DND-41 (cell line): Measurements from ENCODE around the gene RICTOR.
"Not testable (repeated sequence)": the region's sequence is repeated elsewhere in the genome, so short reads cannot be mapped to it uniquely, and the experiment has no call there.

ENCODE experiments used
- ATAC-seq: fragments of 200-7000 bp; cut with Tn5 transposase; 3 replicates; pipeline ENCODE4 v1.9.1; 2021; ENCODE audit warnings: low read depth; ENCODE audit not compliant: insufficient read depth
- DNase-seq: peaks from one replicate; pipeline ENCODE4 v3.0.0-alpha.2; 2020
- H2AFZ ChIP-seq: 2 replicates; pipeline ENCODE4 v1.6.0; 2012; ENCODE audit warnings: low read depth, low read length
- H3K27ac ChIP-seq: 2 replicates; pipeline ENCODE4 v1.5.1; 2012; ENCODE audit warnings: low read length, inconsistent platforms
- H3K27me3 ChIP-seq: fragments of 200-600 bp; sonication (generic); 2 replicates; pipeline ENCODE4 v1.6.0; 2012; ENCODE audit warnings: low read length, mild to moderate bottlenecking, inconsistent platforms; ENCODE audit not compliant: insufficient read depth, poor library complexity
- H3K36me3 ChIP-seq: 2 replicates; pipeline ENCODE4 v1.5.1; 2012; ENCODE audit warnings: low read length, inconsistent platforms; ENCODE audit not compliant: insufficient read depth
- H3K4me1 ChIP-seq: 2 replicates; pipeline ENCODE4 v1.5.1; 2012; ENCODE audit warnings: mild to moderate bottlenecking, low read length; ENCODE audit not compliant: insufficient read depth
- H3K4me2 ChIP-seq: 2 replicates; pipeline ENCODE4 v1.6.0; 2012; ENCODE audit warnings: mild to moderate bottlenecking, moderate library complexity, low read length, inconsistent platforms; ENCODE audit not compliant: insufficient read depth
- H3K4me3 ChIP-seq, 2 experiments: fragments of 200-600 bp in 1 of 2; shearing (Covaris generic) in 1 of 2; 2 replicates each; pipeline ENCODE4 v1.5.1; 2012 to 2016; ENCODE audit warnings: inconsistent platforms in 2 of 2, low read length in 2 of 2, mild to moderate bottlenecking in 2 of 2, low read depth in 1 of 2, moderate library complexity in 1 of 2
- H3K79me2 ChIP-seq: 2 replicates; pipeline ENCODE4 v1.6.0; 2012; ENCODE audit warnings: low read length, inconsistent platforms; ENCODE audit not compliant: insufficient read depth
- H3K9ac ChIP-seq: 2 replicates; pipeline ENCODE4 v1.6.0; 2012; ENCODE audit warnings: low read depth, mild to moderate bottlenecking, inconsistent platforms, low read length, moderate library complexity
- H3K9me3 ChIP-seq: 2 replicates; pipeline ENCODE4 v1.5.1; 2012; ENCODE audit warnings: low read length, moderate library complexity, mild to moderate bottlenecking, inconsistent platforms; ENCODE audit not compliant: insufficient read depth, severe bottlenecking
- H4K20me1 ChIP-seq: 2 replicates; pipeline ENCODE4 v1.6.0; 2012; ENCODE audit warnings: low read length; ENCODE audit not compliant: insufficient read depth
- EZH2 ChIP-seq: IDR thresholded peaks from 3 replicates; pipeline ENCODE4 v1.6.1; 2012; ENCODE audit warnings: borderline replicate concordance, low read depth, mild to moderate bottlenecking, moderate library complexity, low read length, inconsistent platforms; ENCODE audit not compliant: severe bottlenecking
- TF ChIP-seq, protein P1 (sequence below): IDR thresholded peaks from 2 replicates; pipeline ENCODE4 v1.5.1; 2012; ENCODE audit warnings: borderline replicate concordance, low read length, moderate library complexity, mild to moderate bottlenecking; ENCODE audit not compliant: poor library complexity, severe bottlenecking; ENCODE audit errors: extremely low read depth

The RICTOR gene

DNA sequence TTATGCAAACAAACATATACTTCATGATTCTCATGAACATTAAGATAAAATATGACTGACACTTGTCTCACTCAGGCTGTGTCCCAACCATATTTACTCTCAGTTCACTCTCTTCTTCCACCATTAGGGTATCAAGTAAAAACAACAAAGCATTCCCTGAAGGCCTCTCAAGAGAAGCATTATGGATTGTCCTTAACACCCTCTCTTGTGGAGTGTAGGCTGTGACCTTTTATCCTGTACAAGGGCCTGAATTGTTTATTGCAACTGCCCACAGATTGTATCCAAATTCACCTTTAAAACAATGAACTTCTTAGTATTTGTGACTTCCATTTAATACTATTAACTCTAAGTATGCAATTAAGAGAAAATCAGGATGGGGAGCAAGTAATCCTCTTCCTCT lies 78.1 kb downstream of the RICTOR start:
- peaks cover 49% of the 10 kb centered on the region for H3K36me3 ChIP-seq
- H3K9me3 ChIP-seq = peaks cover 2% of the 10 kb centered on the region
- DNase-seq (no peak), ATAC-seq (no peak)
- H3K9ac ChIP-seq = no peak overlapping the region
- no peaks in the 10 kb centered on the region for H3K27me3 ChIP-seq
- no peak overlapping the region for H2AFZ ChIP-seq
- no peaks in the 10 kb centered on the region; the same call in 1 of the 2 replicates for H4K20me1 ChIP-seq
- H3K4me1 ChIP-seq = no peaks in the 10 kb centered on the region
- H3K4me3 ChIP-seq = no peak overlapping the region
- TF ChIP-seq EZH2 = no peak
- TF ChIP-seq, protein P1, sequence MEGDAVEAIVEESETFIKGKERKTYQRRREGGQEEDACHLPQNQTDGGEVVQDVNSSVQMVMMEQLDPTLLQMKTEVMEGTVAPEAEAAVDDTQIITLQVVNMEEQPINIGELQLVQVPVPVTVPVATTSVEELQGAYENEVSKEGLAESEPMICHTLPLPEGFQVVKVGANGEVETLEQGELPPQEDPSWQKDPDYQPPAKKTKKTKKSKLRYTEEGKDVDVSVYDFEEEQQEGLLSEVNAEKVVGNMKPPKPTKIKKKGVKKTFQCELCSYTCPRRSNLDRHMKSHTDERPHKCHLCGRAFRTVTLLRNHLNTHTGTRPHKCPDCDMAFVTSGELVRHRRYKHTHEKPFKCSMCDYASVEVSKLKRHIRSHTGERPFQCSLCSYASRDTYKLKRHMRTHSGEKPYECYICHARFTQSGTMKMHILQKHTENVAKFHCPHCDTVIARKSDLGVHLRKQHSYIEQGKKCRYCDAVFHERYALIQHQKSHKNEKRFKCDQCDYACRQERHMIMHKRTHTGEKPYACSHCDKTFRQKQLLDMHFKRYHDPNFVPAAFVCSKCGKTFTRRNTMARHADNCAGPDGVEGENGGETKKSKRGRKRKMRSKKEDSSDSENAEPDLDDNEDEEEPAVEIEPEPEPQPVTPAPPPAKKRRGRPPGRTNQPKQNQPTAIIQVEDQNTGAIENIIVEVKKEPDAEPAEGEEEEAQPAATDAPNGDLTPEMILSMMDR = no peak
- peaks cover 38% of the 10 kb centered on the region for H3K79me2 ChIP-seq
- no peak overlapping the region for H3K27ac ChIP-seq
- H3K4me2 ChIP-seq = no peak overlapping the region

DNA sequence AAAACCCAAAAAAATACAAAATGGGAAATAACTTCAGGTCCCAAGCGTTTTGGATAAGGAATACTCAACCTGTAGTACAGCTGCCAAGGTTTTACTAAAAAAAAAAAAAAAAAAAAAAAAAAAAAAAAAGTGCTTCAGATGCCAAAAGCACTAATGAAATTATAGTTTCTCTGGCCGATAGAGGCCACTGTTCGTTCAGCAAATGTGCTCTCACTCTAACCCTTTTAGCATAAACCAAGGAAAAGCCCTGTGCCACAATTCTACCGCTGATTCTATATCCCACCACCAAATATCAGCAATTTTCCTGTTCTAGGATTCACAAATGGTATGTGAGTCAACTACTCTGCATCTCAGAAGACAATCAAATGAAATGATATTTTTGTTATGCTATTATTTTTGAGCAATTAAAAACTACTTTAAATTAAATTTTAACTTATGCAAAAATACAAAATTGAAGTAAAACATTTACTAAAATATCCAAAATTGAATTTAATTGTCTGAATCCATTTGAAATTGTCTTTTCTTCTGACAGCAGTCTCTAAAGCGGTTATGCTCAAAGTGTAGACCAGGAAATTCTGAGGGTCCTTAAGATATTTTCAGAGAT lies 79.8 kb downstream of the RICTOR start:
- H3K4me1 ChIP-seq = no peaks in the 10 kb centered on the region
- DNase-seq (no peak), ATAC-seq (peak; percentile 35; the same call in 1 of the 3 replicates)
- H3K9ac ChIP-seq = no peak overlapping the region
- no peaks in the 10 kb centered on the region for H3K27me3 ChIP-seq
- no peak overlapping the region for H3K4me2 ChIP-seq
- H2AFZ ChIP-seq = no peak overlapping the region
- no peak overlapping the region for H3K4me3 ChIP-seq
- no peak overlapping the region for H3K27ac ChIP-seq
- peaks cover 2% of the 10 kb centered on the region for H3K9me3 ChIP-seq
- H4K20me1 ChIP-seq = no peaks in the 10 kb centered on the region; the same call in 1 of the 2 replicates
- peaks cover 34% of the 10 kb centered on the region for H3K79me2 ChIP-seq
- no peak for TF ChIP-seq EZH2
- TF ChIP-seq, protein P1 = no peak
- peaks cover 56% of the 10 kb centered on the region for H3K36me3 ChIP-seq

DNA sequence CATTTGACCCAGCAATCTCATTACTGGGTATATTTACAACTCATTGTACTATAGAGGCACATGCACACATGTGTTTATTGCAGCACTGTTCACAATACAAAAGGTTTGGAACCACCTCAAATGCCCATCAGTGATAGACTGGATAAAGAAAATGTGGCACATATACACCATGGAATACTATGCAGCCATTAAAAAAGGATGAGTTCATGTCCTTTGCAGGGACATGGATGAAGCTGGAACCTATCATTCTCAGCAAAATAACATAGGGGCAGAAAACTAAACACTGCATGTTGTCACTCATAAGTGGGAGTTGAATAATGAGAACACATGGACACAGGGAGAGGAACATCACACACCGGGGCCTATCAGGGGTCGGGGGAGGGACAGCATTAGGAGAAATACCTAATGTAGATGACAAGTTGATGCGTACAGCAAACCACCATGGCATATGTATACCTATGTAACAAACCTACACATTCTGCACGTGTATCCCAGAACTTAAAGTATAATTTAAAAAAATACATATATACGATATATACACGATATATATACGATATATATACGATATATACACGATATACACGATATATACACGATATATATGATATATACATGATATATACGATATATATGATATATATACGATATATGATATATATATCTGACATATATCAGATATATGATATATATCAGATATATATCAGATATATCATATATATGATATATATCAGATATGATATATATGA lies 84.1 kb downstream of the RICTOR start:
- DNase-seq, H3K4me2 ChIP-seq, H2AFZ ChIP-seq, H3K4me3 ChIP-seq, H3K4me1 ChIP-seq, ATAC-seq, H3K9ac ChIP-seq, H4K20me1 ChIP-seq, H3K27me3 ChIP-seq, H3K27ac ChIP-seq, H3K9me3 ChIP-seq: not testable (repeated sequence)
- peaks cover 13% of the 10 kb centered on the region for H3K79me2 ChIP-seq
- peaks cover 45% of the 10 kb centered on the region for H3K36me3 ChIP-seq

DNA sequence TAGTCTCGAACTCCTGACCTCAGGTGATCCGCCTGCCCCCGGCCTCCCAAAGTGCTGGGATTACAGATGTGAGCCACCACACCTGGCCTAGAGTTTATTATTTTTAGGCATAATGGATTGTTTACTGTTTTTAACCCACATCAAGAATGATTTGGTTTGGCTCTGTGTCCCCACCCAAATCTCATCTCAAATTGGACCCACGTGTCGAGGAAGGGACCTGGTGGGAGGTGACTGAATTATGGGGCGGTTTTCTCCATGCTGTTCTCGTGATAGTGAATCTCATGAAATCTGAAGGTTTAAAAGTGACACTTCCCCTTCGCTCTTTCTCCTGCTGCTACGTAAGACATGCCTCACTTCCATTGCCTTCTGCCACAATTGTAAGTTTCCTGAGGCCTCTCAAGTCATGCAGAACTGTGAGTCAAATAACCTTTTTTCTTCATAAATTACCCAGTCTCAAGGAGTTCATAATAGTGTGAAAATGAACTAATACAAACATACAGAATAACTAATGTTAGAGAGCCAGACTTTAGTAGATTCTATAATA lies 88.2 kb downstream of the RICTOR start:
- Histone ChIP-seq H4K20me1 (no peaks in the 10 kb centered on the region), H3K27ac (no peak overlapping the region), H3K79me2 (peaks cover 16% of the 10 kb centered on the region; the same call in 1 of the 2 replicates), H3K9me3 (no peaks in the 10 kb centered on the region), H3K4me2 (no peak overlapping the region), H3K4me3 (no peak overlapping the region), H3K27me3 (no peaks in the 10 kb centered on the region), H3K4me1 (no peaks in the 10 kb centered on the region), H3K36me3 (peaks cover 37% of the 10 kb centered on the region), H3K9ac (no peak overlapping the region), H2AFZ (no peak overlapping the region)
- no peak for TF ChIP-seq EZH2
- TF ChIP-seq, protein P1 = no peak
- ATAC-seq (no peak), DNase-seq (no peak)
